Activated T-helper 2 cell treated with anti-CD3 and anti-CD28 coated beads, Interferon-gamma antibody, Interleukin-2, Interleukin-4, amounts not matched to agents 10 μg/mL and 5 μg/mL and 100 μg/mL, durations not matched to agents 14 hours and 24 hours and 36 hours (primary cell): ENCODE results near the gene CD34. TPM values are rescaled to one million over a fixed set of nuclear protein-coding genes. Genes with fewer than 3 reads are reported as not detected.
"Not testable (repeated sequence)": the region's sequence is repeated elsewhere in the genome, so short reads cannot be mapped to it uniquely, and the experiment has no call there.

ENCODE experiments used
- DNase-seq: peaks from one replicate; pipeline ENCODE4 v3.0.0; 2021; ENCODE audit warnings: low spot score
- H3K27ac Mint-ChIP-seq: one replicate; pipeline ENCODE4 v1.8.0; 2021; ENCODE audit warnings: mixed read lengths
- H3K27me3 Mint-ChIP-seq: one replicate; pipeline ENCODE4 v1.8.0; 2021; ENCODE audit warnings: low read depth, mixed read lengths
- H3K36me3 Mint-ChIP-seq: one replicate; pipeline ENCODE4 v1.8.0; 2021; ENCODE audit warnings: low read depth, mixed read lengths
- H3K4me1 Mint-ChIP-seq: one replicate; pipeline ENCODE4 v1.8.0; 2021; ENCODE audit warnings: low read depth, mixed read lengths
- H3K4me3 Mint-ChIP-seq: one replicate; pipeline ENCODE4 v1.8.0; 2021; ENCODE audit warnings: low read depth, mild to moderate bottlenecking, moderate library complexity, mixed read lengths
- H3K9me3 Mint-ChIP-seq: one replicate; pipeline ENCODE4 v1.8.0; 2021; ENCODE audit warnings: mixed read lengths
- intact Hi-C: fragments of 100-400 bp; cut with micrococcal nuclease; formaldehyde crosslinking; loops from one replicate; pipeline ENCODE4 v1.15.1; 2023
- total RNA-seq: library from RNA; stranded (reverse); gene quantifications from 2 replicates; pipeline ENCODE4 v1.2.3, GENCODE V29; 2022

The CD34 gene
- total RNA-seq, 1 donor from 2014 or later: not detected

DNA sequence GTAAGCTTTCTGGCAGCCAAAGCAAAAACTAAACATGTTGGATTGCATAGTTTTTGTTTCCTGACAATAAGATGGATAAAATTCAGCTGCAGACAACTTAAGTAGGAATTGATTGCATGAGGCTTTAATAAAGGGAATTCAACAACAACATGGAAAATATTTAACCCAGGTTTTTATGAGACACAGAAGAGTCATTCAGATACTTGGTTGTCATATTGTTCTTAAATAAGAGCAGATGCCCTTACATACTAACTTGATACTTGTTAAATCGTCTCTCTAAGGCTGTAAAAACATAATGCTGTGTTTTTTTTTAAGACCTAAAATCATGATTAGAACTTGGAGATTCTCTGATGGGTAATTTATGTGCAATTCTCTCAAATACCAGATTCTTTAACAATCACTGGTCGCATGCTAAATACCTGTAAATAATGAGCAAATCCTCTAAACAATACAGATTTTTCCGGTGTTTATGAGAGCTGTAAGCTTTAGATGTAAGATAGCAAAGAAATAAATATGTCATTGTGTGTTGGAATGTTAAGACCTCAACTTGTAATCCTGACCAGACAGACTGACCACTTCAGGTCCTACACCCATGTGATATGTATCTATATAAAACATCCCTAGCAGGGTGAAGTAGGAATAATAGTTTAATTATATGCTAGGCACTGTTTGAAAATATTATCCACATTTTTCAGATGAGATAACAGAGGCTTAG, 37.8 kb upstream of the CD34 start:
- no peak for DNase-seq
- no peaks in the 10 kb centered on the region for H3K36me3 Mint-ChIP-seq
- no peak overlapping the region for H3K27ac Mint-ChIP-seq
- H3K9me3 Mint-ChIP-seq: no peaks in the 10 kb centered on the region
- H3K27me3 Mint-ChIP-seq: peaks cover 25% of the 10 kb centered on the region
- H3K4me3 Mint-ChIP-seq: no peak overlapping the region
- no peaks in the 10 kb centered on the region for H3K4me1 Mint-ChIP-seq
- intact Hi-C loops: no loop called here

GRCh38 chr1:207946756-207947155, 35.8 kb upstream of the CD34 start:
- H3K4me1 Mint-ChIP-seq: no peaks in the 10 kb centered on the region
- H3K36me3 Mint-ChIP-seq: no peaks in the 10 kb centered on the region
- H3K27me3 Mint-ChIP-seq: peaks cover 22% of the 10 kb centered on the region
- H3K27ac Mint-ChIP-seq: no peak overlapping the region
- intact Hi-C loops: no loop called here
- H3K4me3 Mint-ChIP-seq: no peak overlapping the region
- DNase-seq: no peak
- no peaks in the 10 kb centered on the region for H3K9me3 Mint-ChIP-seq

- Mint-ChIP-seq H3K27me3 (peaks cover 35% of the 10 kb centered on the region), H3K9me3 (no peaks in the 10 kb centered on the region), H3K27ac (no peak overlapping the region), H3K36me3 (no peaks in the 10 kb centered on the region), H3K4me1 (no peaks in the 10 kb centered on the region), H3K4me3 (no peak overlapping the region)
- intact Hi-C loops: no loop called here
- DNase-seq: no peak
These were observed 33.6 kb upstream of the CD34 start for GRCh38 chr1:207944571-207944970.

GRCh38 chr1:207942337-207942741, 31.4 kb upstream of the CD34 start:
- H3K36me3 Mint-ChIP-seq, H3K27ac Mint-ChIP-seq, intact Hi-C loops, H3K4me1 Mint-ChIP-seq, H3K9me3 Mint-ChIP-seq, DNase-seq, H3K4me3 Mint-ChIP-seq: not testable (repeated sequence)
- peaks cover 44% of the 10 kb centered on the region for H3K27me3 Mint-ChIP-seq

DNA sequence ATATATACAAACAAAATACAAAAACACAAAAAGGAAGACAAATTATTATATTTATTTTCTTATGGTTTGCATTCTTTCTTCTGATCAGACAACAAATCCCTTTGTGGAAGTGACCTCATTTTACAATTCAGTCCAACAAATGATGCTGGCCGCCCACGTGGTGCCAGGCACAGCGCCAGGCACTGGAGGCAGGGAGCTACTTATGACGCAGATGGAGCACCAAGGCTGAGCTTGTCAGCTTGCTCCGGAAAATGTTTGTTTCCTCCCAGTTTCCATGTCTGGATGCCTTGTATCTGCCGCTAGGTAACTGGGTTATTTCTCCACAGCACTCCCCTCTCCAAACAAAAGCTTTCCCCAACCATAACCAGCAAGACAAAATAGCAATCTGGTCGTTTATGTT, 30.7 kb upstream of the CD34 start:
- Mint-ChIP-seq H3K27me3 (peaks cover 45% of the 10 kb centered on the region), H3K4me1 (no peaks in the 10 kb centered on the region), H3K27ac (no peak overlapping the region), H3K4me3 (no peak overlapping the region), H3K9me3 (no peaks in the 10 kb centered on the region), H3K36me3 (no peaks in the 10 kb centered on the region)
- no peak for DNase-seq
- intact Hi-C loops: no loop called here

- no peak overlapping the region for H3K27ac Mint-ChIP-seq
- no peak overlapping the region for H3K4me3 Mint-ChIP-seq
- H3K9me3 Mint-ChIP-seq: no peaks in the 10 kb centered on the region
- no peaks in the 10 kb centered on the region for H3K4me1 Mint-ChIP-seq
- no peak for DNase-seq
- intact Hi-C loops: no loop called here
- no peaks in the 10 kb centered on the region for H3K36me3 Mint-ChIP-seq
- H3K27me3 Mint-ChIP-seq: peaks cover 56% of the 10 kb centered on the region
These were observed 27.1 kb upstream of the CD34 start for GRCh38 chr1:207938016-207938415.

- DNase-seq: no peak
- intact Hi-C loops: no loop called here
- no peaks in the 10 kb centered on the region for H3K4me1 Mint-ChIP-seq
- H3K36me3 Mint-ChIP-seq: no peaks in the 10 kb centered on the region
- no peak overlapping the region for H3K4me3 Mint-ChIP-seq
- H3K27ac Mint-ChIP-seq: no peak overlapping the region
- H3K27me3 Mint-ChIP-seq: peaks cover 53% of the 10 kb centered on the region
- H3K9me3 Mint-ChIP-seq: no peaks in the 10 kb centered on the region
These were observed 26.3 kb upstream of the CD34 start for GRCh38 chr1:207937204-207937603.

GRCh38 chr1:207935166-207935583, 24.2 kb upstream of the CD34 start:
- no peaks in the 10 kb centered on the region for H3K4me1 Mint-ChIP-seq

DNA sequence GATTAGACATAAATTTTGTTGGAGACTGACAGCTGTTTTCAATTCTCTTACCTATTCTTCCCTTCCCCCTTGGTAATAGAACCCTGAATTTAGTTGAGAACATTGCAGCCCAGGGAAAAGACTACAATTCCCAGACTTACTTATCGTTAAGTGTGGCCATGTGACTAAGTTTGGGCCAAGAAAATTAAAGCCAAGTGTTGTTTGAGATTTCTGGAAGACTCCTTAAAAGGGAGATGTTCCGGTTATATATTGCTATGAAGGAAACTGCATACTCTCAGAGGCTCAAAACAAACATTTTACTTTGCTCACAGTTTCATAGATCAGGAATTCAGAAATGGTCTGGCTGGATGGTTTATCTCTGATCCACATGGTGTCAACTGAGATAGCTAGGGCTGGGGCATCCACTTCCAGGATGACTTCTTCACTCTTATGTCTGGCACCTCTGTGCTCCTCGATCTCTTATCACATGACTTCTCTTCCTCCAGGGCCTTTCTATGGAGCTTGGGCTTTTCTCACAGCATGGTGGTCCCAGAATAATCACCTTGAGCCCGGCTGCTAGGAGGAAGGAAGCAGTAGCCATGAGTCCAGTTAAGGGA, 22.4 kb upstream of the CD34 start:
- Mint-ChIP-seq H3K4me1 (no peaks in the 10 kb centered on the region), H3K9me3 (no peaks in the 10 kb centered on the region), H3K27ac (no peak overlapping the region), H3K27me3 (peaks cover 42% of the 10 kb centered on the region), H3K36me3 (no peaks in the 10 kb centered on the region), H3K4me3 (no peak overlapping the region)
- no peak for DNase-seq
- intact Hi-C loops: no loop called here

More at GRCh38 chr1:207935166-207935583, 24.2 kb upstream of the CD34 start:
- Mint-ChIP-seq H3K36me3 (no peaks in the 10 kb centered on the region), H3K27ac (no peak overlapping the region), H3K9me3 (no peaks in the 10 kb centered on the region), H3K4me3 (no peak overlapping the region), H3K27me3 (peaks cover 53% of the 10 kb centered on the region)
- intact Hi-C loops: no loop called here
- no peak for DNase-seq

DNA sequence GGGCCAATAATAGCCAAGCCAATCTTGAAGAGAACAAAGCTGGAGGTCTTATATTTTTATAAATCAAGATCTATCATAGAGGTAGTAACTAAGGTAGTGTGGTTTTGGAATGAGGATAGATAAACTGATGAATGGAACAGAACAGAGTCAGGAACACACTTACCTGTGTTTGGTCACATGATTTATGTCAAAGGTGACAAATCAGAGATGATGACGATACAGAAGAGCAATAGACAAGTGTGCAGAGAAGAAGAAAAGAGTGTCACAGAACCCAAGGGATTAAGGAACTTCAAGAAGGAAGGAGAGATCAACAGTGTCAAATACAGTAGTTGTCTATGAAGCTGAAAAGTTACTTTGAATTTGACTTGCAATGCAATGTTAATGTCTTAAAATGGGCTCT, 16.1 kb upstream of the CD34 start:
- H3K27me3 Mint-ChIP-seq: peaks cover 50% of the 10 kb centered on the region
- no peaks in the 10 kb centered on the region for H3K9me3 Mint-ChIP-seq
- no peak overlapping the region for H3K4me3 Mint-ChIP-seq
- intact Hi-C loops: no loop called here
- H3K27ac Mint-ChIP-seq: no peak overlapping the region
- DNase-seq: no peak
- no peaks in the 10 kb centered on the region for H3K4me1 Mint-ChIP-seq
- H3K36me3 Mint-ChIP-seq: no peaks in the 10 kb centered on the region

DNA sequence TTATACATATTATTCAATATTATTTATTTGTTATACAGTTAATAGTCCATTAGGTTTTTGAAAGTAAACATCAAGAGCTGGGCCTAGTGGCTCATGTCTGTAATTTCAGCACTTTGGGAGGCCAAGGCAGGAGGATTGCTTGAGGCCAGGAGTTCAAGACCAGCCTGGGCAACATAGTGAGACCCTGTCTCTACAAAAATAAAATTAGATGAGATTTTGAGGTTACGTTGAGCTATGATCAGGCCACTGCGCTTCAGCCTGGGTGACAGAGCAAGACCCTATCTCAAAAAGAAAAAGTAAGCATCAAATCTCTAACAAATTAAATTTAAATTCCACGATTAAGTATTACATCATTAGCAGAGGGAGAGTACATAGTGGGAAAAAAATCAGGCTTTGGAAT, 15.0 kb upstream of the CD34 start:
- H3K27ac Mint-ChIP-seq, H3K9me3 Mint-ChIP-seq, intact Hi-C loops, H3K4me1 Mint-ChIP-seq, H3K36me3 Mint-ChIP-seq, H3K4me3 Mint-ChIP-seq, DNase-seq: not testable (repeated sequence)
- H3K27me3 Mint-ChIP-seq: peaks cover 53% of the 10 kb centered on the region

- Mint-ChIP-seq H3K9me3 (no peaks in the 10 kb centered on the region), H3K27me3 (peaks cover 50% of the 10 kb centered on the region), H3K4me3 (no peak overlapping the region), H3K4me1 (no peaks in the 10 kb centered on the region), H3K27ac (no peak overlapping the region), H3K36me3 (no peaks in the 10 kb centered on the region)
- DNase-seq: no peak
- intact Hi-C loops: no loop called here
These were observed 14.3 kb upstream of the CD34 start for GRCh38 chr1:207925210-207925609.

- Mint-ChIP-seq H3K36me3 (no peaks in the 10 kb centered on the region), H3K27ac (no peak overlapping the region), H3K4me3 (no peak overlapping the region), H3K4me1 (no peaks in the 10 kb centered on the region), H3K9me3 (no peaks in the 10 kb centered on the region), H3K27me3 (peaks cover 52% of the 10 kb centered on the region)
- no peak for DNase-seq
- intact Hi-C loops: no loop called here
These were observed 12.6 kb upstream of the CD34 start for GRCh38 chr1:207923561-207923960.
